Neural cell (in vitro differentiated cells): ENCODE measurements around the gene COA7. TPM values are rescaled to one million over a fixed set of nuclear protein-coding genes. Genes with fewer than 3 reads are reported as not detected.

Experiments
- H2AFZ ChIP-seq: fragments of 200-600, 300-800 bp; sonication (generic), shearing (Covaris generic); 2 replicates; pipeline ENCODE4 v1.6.0; 2014; ENCODE audit warnings: low read depth, mild to moderate bottlenecking, antibody characterized with exemption, low read length, moderate library complexity
- H3F3A ChIP-seq: fragments of 200-600 bp; shearing (Covaris generic); 2 replicates; pipeline ENCODE4 v1.6.1; 2016; ENCODE audit warnings: mild to moderate bottlenecking, moderate library complexity, mixed read lengths, antibody characterized with exemption, low read length; ENCODE audit not compliant: insufficient read depth, poor library complexity, severe bottlenecking
- H3K27ac ChIP-seq: fragments of 200-600, 300-800 bp; sonication (generic), shearing (Covaris generic); 2 replicates; pipeline ENCODE4 v1.5.1; 2014; ENCODE audit warnings: mild to moderate bottlenecking, low read length, moderate library complexity
- H3K27me3 ChIP-seq: fragments of 300-800, 200-600 bp; sonication (generic), shearing (Covaris generic); 2 replicates; pipeline ENCODE4 v1.6.0; 2014; ENCODE audit warnings: mild to moderate bottlenecking, low read depth, low read length, moderate library complexity; ENCODE audit not compliant: insufficient read depth
- H3K36me3 ChIP-seq: fragments of 300-800, 200-600 bp; sonication (generic), shearing (Covaris generic); 2 replicates; pipeline ENCODE4 v1.5.1; 2014; ENCODE audit warnings: mild to moderate bottlenecking, antibody characterized with exemption, low read length, moderate library complexity; ENCODE audit not compliant: insufficient read depth
- H3K4me2 ChIP-seq: fragments of 300-800, 200-600 bp; sonication (generic), shearing (Covaris generic); 2 replicates; pipeline ENCODE4 v1.6.0; 2014; ENCODE audit warnings: mild to moderate bottlenecking, low read length
- H3K4me3 ChIP-seq: fragments of 300-800, 200-600 bp; sonication (generic), shearing (Covaris generic); 2 replicates; pipeline ENCODE4 v1.5.1; 2014; ENCODE audit warnings: mild to moderate bottlenecking, low read length, moderate library complexity
- H3K79me2 ChIP-seq: fragments of 200-600 bp; shearing (Covaris generic); replicated peaks from 2 replicates; pipeline ENCODE4 v1.6.0; 2014; ENCODE audit warnings: mild to moderate bottlenecking, low read length, moderate library complexity; ENCODE audit not compliant: insufficient read depth
- H3K9ac ChIP-seq: fragments of 300-800, 200-600 bp; sonication (generic), shearing (Covaris generic); 2 replicates; pipeline ENCODE4 v1.6.1; 2016; ENCODE audit warnings: mild to moderate bottlenecking, low read length, mixed read lengths
- H3K9me2 ChIP-seq: fragments of 200-600 bp; shearing (Covaris generic); 2 replicates; pipeline ENCODE4 v1.6.1; 2016; ENCODE audit warnings: mild to moderate bottlenecking, low read length, mixed read lengths; ENCODE audit not compliant: insufficient read depth
- H3K9me3 ChIP-seq: fragments of 200-600, 300-800 bp; sonication (generic), shearing (Covaris generic); 2 replicates; pipeline ENCODE4 v1.6.1; 2016; ENCODE audit warnings: mild to moderate bottlenecking, mixed run types, low read length, moderate library complexity, mixed read lengths
- H4K20me1 ChIP-seq: fragments of 200-600 bp; shearing (Covaris generic); 2 replicates; pipeline ENCODE4 v1.6.1; 2016; ENCODE audit warnings: mild to moderate bottlenecking, mixed run types; ENCODE audit not compliant: insufficient read depth
- EP300 ChIP-seq: fragments of 450-650 bp; conservative IDR thresholded peaks from 2 replicates; pipeline ENCODE4 v1.6.1; 2014; ENCODE audit warnings: antibody characterized with exemption, mild to moderate bottlenecking, moderate library complexity; ENCODE audit not compliant: poor library complexity, severe bottlenecking
- EZH2 ChIP-seq: fragments of 200-600, 300-800 bp; shearing (Covaris generic), sonication (generic); IDR thresholded peaks from 2 replicates; pipeline ENCODE4 v1.6.1; 2014; ENCODE audit warnings: antibody characterized with exemption, low read length, borderline replicate concordance, mild to moderate bottlenecking; ENCODE audit not compliant: insufficient read depth, poor library complexity, severe bottlenecking
- MXI1 ChIP-seq: fragments of 450-650 bp; conservative IDR thresholded peaks from 2 replicates; pipeline ENCODE4 v1.6.1; 2014; ENCODE audit warnings: antibody characterized with exemption, mild to moderate bottlenecking; ENCODE audit not compliant: poor library complexity, severe bottlenecking
- POLR2AphosphoS5 ChIP-seq: IDR thresholded peaks from 2 replicates; pipeline ENCODE4 v1.6.1; 2012
- RAD21 ChIP-seq: fragments of 450-650 bp; conservative IDR thresholded peaks from 2 replicates; pipeline ENCODE4 v1.6.1; 2014; ENCODE audit warnings: antibody characterized with exemption, mild to moderate bottlenecking, moderate library complexity
- SMC3 ChIP-seq: fragments of 450-650 bp; conservative IDR thresholded peaks from 2 replicates; pipeline ENCODE4 v1.6.1; 2014; ENCODE audit warnings: antibody characterized with exemption, mild to moderate bottlenecking, moderate library complexity; ENCODE audit not compliant: poor library complexity
- TAF1 ChIP-seq: IDR thresholded peaks from 2 replicates; pipeline ENCODE4 v1.6.1; 2012; ENCODE audit warnings: low read depth
- polyA plus RNA-seq: library from polyadenylated mRNA; depleted of rRNA; stranded (reverse); fragments of >200 nt; gene quantifications from 2 replicates; pipeline ENCODE4 v1.2.3, GENCODE V29; 2014
- TF ChIP-seq, protein P1 (sequence below): fragments of 450-650 bp; IDR thresholded peaks from 2 replicates; pipeline ENCODE4 v1.5.1; 2014; ENCODE audit warnings: antibody characterized with exemption, mild to moderate bottlenecking, moderate library complexity; ENCODE audit not compliant: poor library complexity, severe bottlenecking
- TF ChIP-seq, protein P2 (sequence below): IDR thresholded peaks from 2 replicates; pipeline ENCODE4 v1.6.1; 2012; ENCODE audit warnings: borderline replicate concordance

Gene COA7
- polyA plus RNA-seq, 1 donor from 2014 or later: 11.6 TPM

DNA sequence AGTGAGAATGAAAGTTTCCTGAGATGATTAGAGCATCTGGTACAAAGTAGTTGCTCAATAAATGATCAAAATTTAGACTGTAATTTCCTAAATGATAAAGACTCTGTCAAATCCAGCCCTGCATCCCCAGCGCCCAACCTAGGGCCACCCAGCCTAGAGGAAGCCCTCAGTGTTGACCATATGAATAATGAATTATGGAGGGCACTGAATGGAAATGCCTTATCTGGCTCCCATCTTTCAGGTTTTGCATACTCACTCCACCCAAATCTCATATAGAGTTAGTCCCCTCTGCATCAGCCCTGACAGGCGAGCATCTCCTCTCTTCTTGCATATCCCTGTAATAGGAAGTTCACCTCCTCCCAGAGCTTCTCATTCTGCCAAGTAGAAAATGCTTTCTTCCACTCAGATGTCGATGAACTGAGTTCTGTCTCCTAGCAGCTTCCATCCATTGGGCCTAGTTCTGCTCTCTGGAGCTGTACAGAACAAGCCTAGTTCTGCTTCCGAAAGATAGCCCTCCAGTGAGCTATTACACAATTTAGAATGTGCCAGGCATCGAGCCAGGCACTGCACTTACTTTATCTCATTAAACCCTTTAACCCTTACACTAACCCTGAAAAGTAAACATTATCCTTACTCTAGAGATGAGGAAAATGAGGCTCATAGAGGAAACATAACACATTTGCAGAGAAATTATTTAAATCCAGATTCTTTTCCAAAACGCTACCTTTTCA lies 20.9 kb downstream of the COA7 start:
- TF ChIP-seq SMC3 (no peak), POLR2AphosphoS5 (no peak), MXI1 (no peak), RAD21 (no peak), TAF1 (no peak), EZH2 (no peak), EP300 (no peak)
- TF ChIP-seq, protein P1, sequence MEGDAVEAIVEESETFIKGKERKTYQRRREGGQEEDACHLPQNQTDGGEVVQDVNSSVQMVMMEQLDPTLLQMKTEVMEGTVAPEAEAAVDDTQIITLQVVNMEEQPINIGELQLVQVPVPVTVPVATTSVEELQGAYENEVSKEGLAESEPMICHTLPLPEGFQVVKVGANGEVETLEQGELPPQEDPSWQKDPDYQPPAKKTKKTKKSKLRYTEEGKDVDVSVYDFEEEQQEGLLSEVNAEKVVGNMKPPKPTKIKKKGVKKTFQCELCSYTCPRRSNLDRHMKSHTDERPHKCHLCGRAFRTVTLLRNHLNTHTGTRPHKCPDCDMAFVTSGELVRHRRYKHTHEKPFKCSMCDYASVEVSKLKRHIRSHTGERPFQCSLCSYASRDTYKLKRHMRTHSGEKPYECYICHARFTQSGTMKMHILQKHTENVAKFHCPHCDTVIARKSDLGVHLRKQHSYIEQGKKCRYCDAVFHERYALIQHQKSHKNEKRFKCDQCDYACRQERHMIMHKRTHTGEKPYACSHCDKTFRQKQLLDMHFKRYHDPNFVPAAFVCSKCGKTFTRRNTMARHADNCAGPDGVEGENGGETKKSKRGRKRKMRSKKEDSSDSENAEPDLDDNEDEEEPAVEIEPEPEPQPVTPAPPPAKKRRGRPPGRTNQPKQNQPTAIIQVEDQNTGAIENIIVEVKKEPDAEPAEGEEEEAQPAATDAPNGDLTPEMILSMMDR: no peak
- TF ChIP-seq, protein P2, sequence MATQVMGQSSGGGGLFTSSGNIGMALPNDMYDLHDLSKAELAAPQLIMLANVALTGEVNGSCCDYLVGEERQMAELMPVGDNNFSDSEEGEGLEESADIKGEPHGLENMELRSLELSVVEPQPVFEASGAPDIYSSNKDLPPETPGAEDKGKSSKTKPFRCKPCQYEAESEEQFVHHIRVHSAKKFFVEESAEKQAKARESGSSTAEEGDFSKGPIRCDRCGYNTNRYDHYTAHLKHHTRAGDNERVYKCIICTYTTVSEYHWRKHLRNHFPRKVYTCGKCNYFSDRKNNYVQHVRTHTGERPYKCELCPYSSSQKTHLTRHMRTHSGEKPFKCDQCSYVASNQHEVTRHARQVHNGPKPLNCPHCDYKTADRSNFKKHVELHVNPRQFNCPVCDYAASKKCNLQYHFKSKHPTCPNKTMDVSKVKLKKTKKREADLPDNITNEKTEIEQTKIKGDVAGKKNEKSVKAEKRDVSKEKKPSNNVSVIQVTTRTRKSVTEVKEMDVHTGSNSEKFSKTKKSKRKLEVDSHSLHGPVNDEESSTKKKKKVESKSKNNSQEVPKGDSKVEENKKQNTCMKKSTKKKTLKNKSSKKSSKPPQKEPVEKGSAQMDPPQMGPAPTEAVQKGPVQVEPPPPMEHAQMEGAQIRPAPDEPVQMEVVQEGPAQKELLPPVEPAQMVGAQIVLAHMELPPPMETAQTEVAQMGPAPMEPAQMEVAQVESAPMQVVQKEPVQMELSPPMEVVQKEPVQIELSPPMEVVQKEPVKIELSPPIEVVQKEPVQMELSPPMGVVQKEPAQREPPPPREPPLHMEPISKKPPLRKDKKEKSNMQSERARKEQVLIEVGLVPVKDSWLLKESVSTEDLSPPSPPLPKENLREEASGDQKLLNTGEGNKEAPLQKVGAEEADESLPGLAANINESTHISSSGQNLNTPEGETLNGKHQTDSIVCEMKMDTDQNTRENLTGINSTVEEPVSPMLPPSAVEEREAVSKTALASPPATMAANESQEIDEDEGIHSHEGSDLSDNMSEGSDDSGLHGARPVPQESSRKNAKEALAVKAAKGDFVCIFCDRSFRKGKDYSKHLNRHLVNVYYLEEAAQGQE: no peak
- Histone ChIP-seq H2AFZ (no peak overlapping the region), H3K36me3 (no peaks in the 10 kb centered on the region), H3K27ac (no peak overlapping the region), H3K9me3 (no peaks in the 10 kb centered on the region), H3K9ac (no peak overlapping the region), H3K9me2 (no peaks in the 10 kb centered on the region), H3K4me2 (no peak overlapping the region), H3K79me2 (no peaks in the 10 kb centered on the region), H3K27me3 (no peaks in the 10 kb centered on the region), H3K4me3 (no peak overlapping the region), H4K20me1 (no peaks in the 10 kb centered on the region), H3F3A (no peaks in the 10 kb centered on the region)

DNA sequence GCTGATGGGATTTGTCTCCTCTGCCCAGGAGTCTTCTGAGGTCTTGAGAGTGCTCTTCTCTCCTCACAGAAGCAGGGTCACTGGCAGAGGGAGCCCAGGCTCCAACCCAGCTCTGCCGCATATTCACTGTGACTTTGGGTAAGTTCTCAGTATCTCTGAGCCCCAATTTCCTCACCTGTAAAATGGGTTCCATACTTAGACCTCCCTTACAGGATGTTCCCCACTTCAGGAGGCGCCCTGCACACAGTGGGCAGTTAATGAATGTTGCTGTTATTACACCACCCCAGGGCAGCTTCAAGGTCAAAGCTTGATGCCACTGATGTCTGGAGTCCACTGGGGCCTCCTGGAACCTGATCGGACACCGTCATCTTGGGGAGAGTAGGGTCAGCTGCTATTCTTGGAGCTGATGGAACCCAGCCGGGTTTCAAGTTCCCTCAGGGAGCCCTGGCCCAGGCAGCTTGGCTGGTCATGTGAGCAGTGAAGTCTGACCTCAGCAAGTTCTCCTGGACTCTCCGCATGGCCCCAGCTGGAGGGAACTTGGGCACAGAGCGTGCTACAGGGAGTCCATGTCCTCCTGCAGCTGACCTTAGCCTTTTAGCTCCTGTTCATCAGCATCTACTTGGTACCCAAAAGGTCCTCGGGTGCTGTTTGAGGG lies 21.8 kb downstream of the COA7 start:
- Histone ChIP-seq H4K20me1 (no peaks in the 10 kb centered on the region), H3K4me3 (no peak overlapping the region), H2AFZ (no peak overlapping the region), H3K36me3 (no peaks in the 10 kb centered on the region), H3K9me2 (no peaks in the 10 kb centered on the region), H3K4me2 (no peak overlapping the region), H3K27ac (no peak overlapping the region), H3K9ac (no peak overlapping the region), H3K79me2 (no peaks in the 10 kb centered on the region), H3K9me3 (no peaks in the 10 kb centered on the region), H3K27me3 (no peaks in the 10 kb centered on the region), H3F3A (no peaks in the 10 kb centered on the region)
- TF ChIP-seq MXI1: no peak
- TF ChIP-seq SMC3: no peak
- TF ChIP-seq, protein P2: no peak
- no peak for TF ChIP-seq TAF1
- no peak for TF ChIP-seq POLR2AphosphoS5
- TF ChIP-seq, protein P1: no peak
- no peak for TF ChIP-seq EP300
- no peak for TF ChIP-seq RAD21
- no peak for TF ChIP-seq EZH2
